Measurements from ENCODE around the gene RAB11FIP3. TPM values are rescaled to one million over a fixed set of nuclear protein-coding genes. Genes with fewer than 3 reads are reported as not detected.
"Not testable (repeated sequence)": the region's sequence is repeated elsewhere in the genome, so short reads cannot be mapped to it uniquely, and the experiment has no call there.

RAB11FIP3 gene
- total RNA-seq, 2 experiments from 2014 or later, result 21.2 to 25.4 TPM

GRCh38 chr16:422179-422578 is 3.3 kb upstream of the RAB11FIP3 start:
- Mint-ChIP-seq H3K27me3 (peaks cover 15% of the 10 kb centered on the region), H3K4me1 (peaks cover 16% of the 10 kb centered on the region)
- H3K36me3 Mint-ChIP-seq (ENCODE audit: low read depth); POLR2A ChIA-PET; H3K9me3 Mint-ChIP-seq; H3K27ac Mint-ChIP-seq; H3K4me3 Mint-ChIP-seq; DNase-seq: not testable (repeated sequence)
- CTCF ChIA-PET, result interaction anchor here (0.9 to 1.4 kb wide), 2 partner anchors 28 to 319 kb away, joined by 3 read pairs; partner anchors contain the start of gene CIAO3

- CTCF ChIA-PET, result interaction anchor here (2.0 kb wide), 1 partner anchor 23 kb away, joined by 5 read pairs; the partner anchor contains the start of gene DECR2
- POLR2A ChIA-PET, result interaction anchor here (2.0 kb wide), 1 partner anchor 23 kb away, joined by 11 read pairs; the partner anchor contains the start of gene DECR2
- Mint-ChIP-seq H3K36me3 (ENCODE audit: low read depth) (peaks cover 4% of the 10 kb centered on the region), H3K27ac (no peak overlapping the region), H3K4me1 (peaks cover 31% of the 10 kb centered on the region), H3K4me3 (peak overlapping the region; percentile 57), H3K9me3 (no peaks in the 10 kb centered on the region), H3K27me3 (peaks cover 15% of the 10 kb centered on the region)
- no peak for DNase-seq
These were observed 1.3 kb upstream of the RAB11FIP3 start for GRCh38 chr16:424033-424622.

GRCh38 chr16:424623-425081 is 797 bp upstream of the RAB11FIP3 start:
- CTCF ChIA-PET, result interaction anchor here (1.1 to 2.0 kb wide), 2 partner anchors 23 to 1527 kb away, joined by 4 to 5 read pairs; partner anchors contain the start of gene DECR2
- peak overlapping the region; percentile 57 for H3K4me3 Mint-ChIP-seq
- no peaks in the 10 kb centered on the region for H3K9me3 Mint-ChIP-seq
- H3K27me3 Mint-ChIP-seq, result peaks cover 15% of the 10 kb centered on the region
- H3K4me1 Mint-ChIP-seq, result peaks cover 31% of the 10 kb centered on the region
- POLR2A ChIA-PET, result interaction anchor here (0.7 to 2.0 kb wide), 5 partner anchors 12 to 196 kb away, joined by 3 to 11 read pairs (median 3); partner anchors contain the start of genes DECR2 and LUC7L
- DNase-seq, result no peak
- H3K27ac Mint-ChIP-seq, result no peak overlapping the region
- peaks cover 4% of the 10 kb centered on the region for H3K36me3 Mint-ChIP-seq (ENCODE audit: low read depth)

GRCh38 chr16:425740-426114 is 278 bp downstream of the RAB11FIP3 start:
- Mint-ChIP-seq H3K4me1 (peaks cover 31% of the 10 kb centered on the region), H3K9me3 (no peaks in the 10 kb centered on the region), H3K36me3 (ENCODE audit: low read depth) (peaks cover 4% of the 10 kb centered on the region), H3K27ac (no peak overlapping the region), H3K4me3 (peak overlapping the region; percentile 79), H3K27me3 (peaks cover 14% of the 10 kb centered on the region)
- no peak for DNase-seq
- ChIA-PET CTCF (interaction anchor here (1.1 to 2.0 kb wide), 2 partner anchors 24 to 1526 kb away, joined by 4 to 5 read pairs; partner anchors contain the start of gene DECR2), POLR2A (interaction anchor here (0.8 to 2.0 kb wide), 6 partner anchors 11 to 191 kb away, joined by 3 to 11 read pairs (median 4); partner anchors contain the start of genes DECR2 and FAM234A)

- Mint-ChIP-seq H3K27me3 (peaks cover 12% of the 10 kb centered on the region), H3K4me3 (peak overlapping the region; percentile 70), H3K4me1 (peaks cover 31% of the 10 kb centered on the region), H3K36me3 (ENCODE audit: low read depth) (peaks cover 8% of the 10 kb centered on the region), H3K9me3 (no peaks in the 10 kb centered on the region), H3K27ac (no peak overlapping the region)
- no peak for DNase-seq
- POLR2A ChIA-PET, result interaction anchor here (0.8 to 1.3 kb wide), 4 partner anchors 67 to 191 kb away, joined by 3 to 5 read pairs (median 4); partner anchors contain the start of gene FAM234A
- CTCF ChIA-PET, result no interaction called here
These were observed 861 bp downstream of the RAB11FIP3 start for GRCh38 chr16:426115-426905.

- POLR2A ChIA-PET, result no interaction called here
- H3K27ac Mint-ChIP-seq, result no peak overlapping the region
- peaks cover 31% of the 10 kb centered on the region for H3K4me1 Mint-ChIP-seq
- H3K27me3 Mint-ChIP-seq, result peaks cover 12% of the 10 kb centered on the region
- H3K4me3 Mint-ChIP-seq, result peak overlapping the region; percentile 70
- DNase-seq, result no peak
- no peaks in the 10 kb centered on the region for H3K9me3 Mint-ChIP-seq
- CTCF ChIA-PET, result no interaction called here
- H3K36me3 Mint-ChIP-seq (ENCODE audit: low read depth), result peaks cover 8% of the 10 kb centered on the region
These were observed 1.4 kb downstream of the RAB11FIP3 start for GRCh38 chr16:426906-427249.

GRCh38 chr16:427250-427649 is 1.8 kb downstream of the RAB11FIP3 start:
- H3K4me3 Mint-ChIP-seq, result peak overlapping the region; percentile 70
- no peak for DNase-seq
- no peaks in the 10 kb centered on the region for H3K9me3 Mint-ChIP-seq
- ChIA-PET POLR2A (no interaction called here), CTCF (no interaction called here)
- peaks cover 12% of the 10 kb centered on the region for H3K27me3 Mint-ChIP-seq
- peaks cover 31% of the 10 kb centered on the region for H3K4me1 Mint-ChIP-seq
- H3K27ac Mint-ChIP-seq, result no peak overlapping the region
- H3K36me3 Mint-ChIP-seq (ENCODE audit: low read depth), result peaks cover 8% of the 10 kb centered on the region

GRCh38 chr16:430904-431303 is 5.5 kb downstream of the RAB11FIP3 start:
- Mint-ChIP-seq H3K4me3 (no peak overlapping the region), H3K27me3 (no peaks in the 10 kb centered on the region), H3K27ac (no peak overlapping the region), H3K4me1 (peaks cover 22% of the 10 kb centered on the region), H3K36me3 (ENCODE audit: low read depth) (peaks cover 8% of the 10 kb centered on the region), H3K9me3 (no peaks in the 10 kb centered on the region)
- POLR2A ChIA-PET, result no interaction called here
- CTCF ChIA-PET, result no interaction called here
- no peak for DNase-seq

- CTCF ChIA-PET, result interaction anchor here (0.6 kb wide), 1 partner anchor 54 kb away, joined by 3 read pairs; no protein-coding TSS in a partner anchor
- Mint-ChIP-seq H3K36me3 (ENCODE audit: low read depth) (no peaks in the 10 kb centered on the region), H3K27me3 (no peaks in the 10 kb centered on the region)
These were observed 15.2 kb downstream of the RAB11FIP3 start for GRCh38 chr16:440627-441026.

GRCh38 chr16:441447-441846 is 16.0 kb downstream of the RAB11FIP3 start:
- Mint-ChIP-seq H3K4me3 (no peak overlapping the region), H3K36me3 (ENCODE audit: low read depth) (no peaks in the 10 kb centered on the region), H3K27me3 (no peaks in the 10 kb centered on the region), H3K27ac (no peak overlapping the region), H3K4me1 (no peaks in the 10 kb centered on the region), H3K9me3 (no peaks in the 10 kb centered on the region)
- ChIA-PET CTCF (no interaction called here), POLR2A (no interaction called here)
- DNase-seq, result no peak

More at GRCh38 chr16:440627-441026, 15.2 kb downstream of the RAB11FIP3 start:
- H3K4me3 Mint-ChIP-seq, result no peak overlapping the region
- no peaks in the 10 kb centered on the region for H3K9me3 Mint-ChIP-seq
- no peak for DNase-seq
- POLR2A ChIA-PET, result no interaction called here
- H3K4me1 Mint-ChIP-seq, result no peaks in the 10 kb centered on the region
- H3K27ac Mint-ChIP-seq, result no peak overlapping the region

- Mint-ChIP-seq H3K27me3 (no peaks in the 10 kb centered on the region), H3K27ac (no peak overlapping the region), H3K9me3 (no peaks in the 10 kb centered on the region), H3K4me3 (no peak overlapping the region), H3K4me1 (no peaks in the 10 kb centered on the region), H3K36me3 (ENCODE audit: low read depth) (no peaks in the 10 kb centered on the region)
- ChIA-PET CTCF (no interaction called here), POLR2A (no interaction called here)
- DNase-seq, result no peak
These were observed 17.5 kb downstream of the RAB11FIP3 start for GRCh38 chr16:442976-443375.

GRCh38 chr16:444027-444426 is 18.6 kb downstream of the RAB11FIP3 start:
- Mint-ChIP-seq H3K36me3 (ENCODE audit: low read depth) (no peaks in the 10 kb centered on the region), H3K27me3 (no peaks in the 10 kb centered on the region), H3K9me3 (no peaks in the 10 kb centered on the region), H3K4me3 (no peak overlapping the region), H3K4me1 (no peaks in the 10 kb centered on the region), H3K27ac (no peak overlapping the region)
- no peak for DNase-seq
- ChIA-PET CTCF (no interaction called here), POLR2A (no interaction called here)

- ChIA-PET CTCF (no interaction called here), POLR2A (no interaction called here)
- H3K4me3 Mint-ChIP-seq, result no peak overlapping the region
- DNase-seq, result no peak
- no peaks in the 10 kb centered on the region for H3K4me1 Mint-ChIP-seq
- H3K36me3 Mint-ChIP-seq (ENCODE audit: low read depth), result no peaks in the 10 kb centered on the region
- no peaks in the 10 kb centered on the region for H3K27me3 Mint-ChIP-seq
- no peak overlapping the region for H3K27ac Mint-ChIP-seq
- H3K9me3 Mint-ChIP-seq, result no peaks in the 10 kb centered on the region
These were observed 20.1 kb downstream of the RAB11FIP3 start for GRCh38 chr16:445566-445965.
